HG03342 (cell line): ENCODE measurements around the gene TRIM43B.
"Not testable (repeated sequence)": the region's sequence is repeated elsewhere in the genome, so short reads cannot be mapped to it uniquely, and the experiment has no call there.

Source experiments
- ATAC-seq: cut with Tn5 transposase; IDR thresholded peaks from one replicate; pipeline ENCODE4 v1.9.1; 2021; ENCODE audit warnings: mild to moderate bottlenecking, moderate library complexity; ENCODE audit not compliant: unreplicated experiment

The TRIM43B gene

DNA sequence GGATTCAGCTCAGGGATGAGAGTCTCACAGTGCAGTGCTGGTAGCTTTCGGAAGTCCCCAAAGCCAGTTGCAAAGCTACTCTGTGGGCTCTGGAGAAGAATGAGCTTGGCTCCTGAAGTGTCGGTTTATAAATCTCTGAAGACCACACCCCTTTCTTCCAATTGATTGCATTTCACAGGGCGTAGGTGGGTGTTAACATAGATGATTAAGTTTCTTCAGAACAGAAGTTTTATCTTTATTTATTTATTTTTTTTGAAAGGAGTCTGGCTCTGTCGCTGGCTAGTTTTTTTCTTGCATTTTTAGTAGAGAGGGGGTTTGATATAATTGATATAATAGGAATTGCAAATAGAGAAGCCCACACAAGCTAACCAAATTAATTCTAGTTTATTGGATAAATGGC lies at the start of gene TRIM43B:
Gene TRIM43B (minus strand): TSS at position 101 of the 400 bp plus-strand sequence. CDS start 2,040 bp downstream, outside the sequence.
- ATAC-seq: not testable (repeated sequence)

DNA sequence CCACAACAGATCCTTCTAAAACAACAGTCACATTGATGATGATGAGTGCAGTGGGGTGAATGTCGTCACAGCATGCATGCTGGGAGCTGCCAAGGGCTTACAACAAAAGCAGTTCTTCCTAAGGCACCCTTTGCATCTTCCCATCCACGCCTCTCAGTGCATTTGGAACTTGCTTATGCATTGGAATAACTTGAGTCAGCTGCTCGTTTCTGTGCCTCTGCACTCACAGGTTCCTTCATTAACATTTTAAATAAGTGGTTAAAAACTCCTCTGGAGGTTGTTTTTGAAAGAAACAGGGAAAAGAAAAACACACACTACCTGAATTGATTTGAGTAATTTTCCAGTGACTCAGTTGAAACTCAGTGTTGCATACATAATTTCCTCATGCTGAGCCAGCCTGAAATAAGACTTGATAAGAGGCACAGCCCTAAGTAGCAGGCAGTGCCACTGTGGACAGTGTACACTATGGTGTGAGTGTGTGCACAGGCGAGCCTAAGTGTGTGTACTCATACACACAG lies 46.8 kb upstream of the TRIM43B start:
- no peak for ATAC-seq

DNA sequence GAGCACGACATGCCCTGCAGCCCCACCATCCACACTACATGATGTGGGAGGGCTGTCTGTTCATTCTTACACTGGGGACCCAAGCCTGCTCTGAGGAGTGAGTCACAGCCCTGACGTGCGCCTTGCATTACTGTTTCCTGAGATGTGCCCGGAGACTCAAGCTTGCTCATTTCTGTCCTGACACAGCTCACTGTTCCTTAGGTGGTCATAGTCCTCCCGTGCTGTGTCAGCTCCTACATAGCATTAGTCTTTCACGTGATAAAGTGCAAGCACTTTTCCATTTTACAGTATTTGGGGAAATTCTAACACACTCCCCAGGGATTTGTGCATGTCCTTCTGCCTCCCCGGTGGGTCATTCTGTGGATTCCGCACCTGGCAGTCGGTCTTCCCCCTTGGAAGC lies 46.2 kb upstream of the TRIM43B start:
- peak; percentile 77 for ATAC-seq

DNA sequence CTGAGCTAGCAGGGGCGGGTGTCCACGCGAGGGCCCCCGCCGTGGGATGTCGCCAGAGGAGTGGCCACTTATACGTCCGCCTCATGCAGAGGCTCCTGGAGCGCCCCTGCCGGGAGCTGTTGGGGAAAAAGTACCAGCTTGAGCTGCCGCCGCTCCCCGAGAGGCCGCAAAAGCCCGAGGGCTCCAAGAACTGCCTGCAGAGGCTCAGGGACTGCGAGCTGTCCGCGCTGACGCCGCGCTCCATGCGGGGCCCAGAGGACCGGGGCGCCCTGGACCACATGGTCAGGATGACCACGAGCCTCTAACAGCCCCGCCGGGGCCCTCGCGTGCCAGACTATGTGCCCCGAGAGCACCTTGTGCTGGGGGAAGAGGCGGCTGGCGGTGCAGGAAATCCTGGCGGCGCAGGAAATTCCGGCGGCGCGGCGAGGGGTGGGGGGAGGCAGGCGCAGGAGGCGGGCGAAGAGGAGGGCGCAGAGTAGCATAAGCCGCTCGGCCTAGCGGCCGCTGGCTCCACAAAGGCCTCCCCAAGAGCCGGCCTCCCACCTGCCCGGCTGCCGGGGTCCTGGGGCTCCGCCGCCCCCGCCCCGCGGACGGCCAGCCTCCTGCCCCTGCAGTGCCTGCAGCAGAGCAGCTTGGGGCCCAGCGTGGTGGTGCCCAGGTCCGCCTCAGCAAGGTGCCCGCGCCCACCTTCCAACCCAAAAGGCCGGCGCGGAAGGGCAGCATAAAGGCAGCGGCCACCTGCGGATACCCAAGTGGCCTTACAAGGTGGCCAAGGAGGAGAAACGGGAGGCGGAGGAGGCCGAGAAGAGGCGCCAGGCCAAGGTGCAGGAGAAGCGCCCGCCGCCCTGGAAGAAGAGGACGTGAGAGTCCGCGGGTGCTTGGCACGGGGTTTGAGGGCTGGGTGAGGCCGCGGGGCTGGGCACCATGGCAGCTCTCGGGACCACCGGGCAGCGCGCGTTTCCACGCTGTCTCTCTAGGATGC lies 42.1 kb upstream of the TRIM43B start:
- peak; percentile 43 for ATAC-seq

DNA sequence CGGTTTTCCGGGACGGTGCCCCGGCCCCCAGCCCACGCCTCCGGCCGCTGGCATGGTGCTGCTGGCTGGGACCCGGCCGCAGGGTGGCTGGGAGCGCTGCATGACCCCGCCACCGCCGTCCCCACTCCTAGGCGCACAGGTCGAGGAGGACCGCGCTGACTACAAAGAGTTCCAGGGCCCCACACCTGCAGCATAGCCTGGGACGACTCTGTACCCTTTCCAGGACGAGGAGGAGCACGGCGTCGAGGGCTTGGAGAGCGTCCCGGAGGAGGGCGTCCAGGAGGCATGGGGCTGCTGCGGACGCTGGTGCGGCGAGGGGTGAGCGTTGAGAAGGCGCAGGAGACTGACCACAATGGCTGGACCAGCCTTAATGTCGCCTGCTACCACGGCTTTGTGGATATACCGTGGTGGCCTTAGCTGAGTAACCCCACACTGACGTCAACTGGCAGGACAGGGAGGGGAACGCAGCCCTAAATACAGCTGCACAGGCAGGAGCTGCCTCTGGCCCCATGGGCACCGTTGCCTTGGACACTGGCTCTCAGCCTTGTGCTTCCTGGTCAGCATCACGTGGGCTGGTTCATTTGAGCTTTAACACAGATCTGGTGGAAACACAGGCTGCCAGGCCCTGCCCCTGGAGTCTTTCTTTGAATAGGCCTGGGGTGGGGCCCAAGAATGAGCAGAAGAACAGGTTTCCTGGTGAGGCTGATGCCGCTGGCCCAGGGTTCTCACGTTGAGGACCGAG lies 40.9 kb upstream of the TRIM43B start:
- ATAC-seq: no peak

DNA sequence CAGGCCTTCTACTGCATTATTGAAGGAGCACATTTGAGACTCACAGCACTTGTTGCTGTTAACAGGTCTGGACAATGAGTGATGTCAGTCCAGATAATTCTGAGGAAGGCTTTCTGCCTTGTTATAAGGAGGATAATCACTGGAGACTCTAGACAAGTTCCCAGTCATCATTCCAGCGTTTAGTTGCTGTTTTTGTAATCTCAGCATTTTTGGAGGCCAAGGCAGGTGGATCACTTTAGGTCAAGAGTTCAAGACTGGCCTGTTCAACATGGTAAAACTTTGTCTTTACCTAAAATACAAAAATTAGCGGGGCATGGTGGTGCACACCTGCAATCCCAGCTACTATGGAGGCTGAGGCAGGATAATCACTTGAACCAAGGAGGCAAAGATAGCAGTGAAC lies 39.6 kb upstream of the TRIM43B start:
- no peak for ATAC-seq

DNA sequence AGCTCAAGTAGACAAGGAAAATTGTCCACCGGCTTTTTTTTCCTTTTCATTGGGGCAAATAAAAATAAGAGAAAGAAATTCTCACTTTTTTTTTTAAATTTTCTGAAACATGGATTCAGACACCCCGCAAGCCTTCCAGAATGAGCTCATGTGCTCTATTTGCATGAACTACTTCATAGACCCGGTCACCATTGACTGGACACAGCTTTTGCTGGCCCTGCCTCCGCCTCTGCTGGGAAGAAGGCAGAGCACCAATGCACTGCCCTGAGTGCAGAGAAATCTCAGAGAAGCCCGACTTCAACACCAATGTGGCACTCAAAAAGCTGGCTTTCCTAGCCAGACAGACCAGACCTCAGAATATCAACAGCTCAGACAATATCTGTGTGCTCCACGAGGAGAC lies 30.2 kb upstream of the TRIM43B start:
- no peak for ATAC-seq

DNA sequence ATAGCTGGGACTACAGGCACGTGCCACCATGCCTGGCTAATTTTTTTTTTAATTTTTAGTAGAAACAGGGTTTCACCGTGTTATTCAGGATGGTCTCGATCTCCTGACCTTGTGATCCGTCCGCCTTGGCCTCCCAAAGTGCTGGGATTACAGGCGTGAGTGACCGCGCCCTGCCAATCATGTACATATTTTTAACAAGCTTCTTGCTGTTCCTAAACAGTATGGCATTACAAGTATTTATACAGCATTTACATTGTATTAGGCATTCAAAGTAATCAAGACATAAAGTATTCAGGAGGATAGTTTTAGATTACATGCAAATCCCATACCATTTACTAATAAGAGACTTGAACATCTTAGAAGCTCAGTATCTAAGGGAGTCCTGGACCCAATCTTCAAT lies 29.7 kb upstream of the TRIM43B start:
- not testable (repeated sequence) for ATAC-seq

DNA sequence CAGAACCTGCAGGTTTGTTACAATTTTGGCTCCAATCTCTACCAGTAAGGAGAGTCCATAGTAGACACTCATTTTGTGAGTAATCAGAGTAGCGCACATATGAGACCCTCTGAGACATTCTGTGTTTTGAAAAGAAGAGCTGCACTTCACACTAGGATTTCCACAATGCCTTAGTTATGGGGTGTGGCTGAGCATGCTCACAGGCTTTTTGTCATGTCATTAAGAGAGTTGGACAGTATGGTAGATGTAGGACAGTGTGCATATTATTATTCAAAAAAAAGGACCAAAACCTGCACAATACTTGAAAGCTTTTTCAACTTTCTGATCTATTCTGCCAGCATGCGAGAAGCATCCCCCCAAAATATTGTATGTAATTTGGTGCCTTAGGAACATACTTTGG lies 24.9 kb upstream of the TRIM43B start:
- no peak for ATAC-seq

DNA sequence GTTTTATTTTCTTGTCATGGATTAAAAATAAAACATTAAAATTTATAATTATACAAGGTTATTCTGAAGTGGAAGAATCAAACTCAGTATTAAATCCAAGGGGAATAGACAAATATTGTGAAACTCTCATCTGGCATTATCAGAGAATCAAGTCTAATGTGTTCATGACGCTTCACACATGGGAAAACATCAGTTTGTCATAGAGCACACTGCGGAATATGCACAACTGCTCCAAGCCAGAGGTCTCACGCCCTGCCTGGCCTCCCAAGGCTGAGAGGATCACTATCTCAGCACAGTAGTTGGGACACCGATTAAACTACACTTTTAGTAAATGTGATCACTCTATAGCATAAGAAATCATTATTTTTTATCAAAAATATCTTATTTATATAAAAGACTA lies 20.7 kb upstream of the TRIM43B start:
- ATAC-seq: no peak

DNA sequence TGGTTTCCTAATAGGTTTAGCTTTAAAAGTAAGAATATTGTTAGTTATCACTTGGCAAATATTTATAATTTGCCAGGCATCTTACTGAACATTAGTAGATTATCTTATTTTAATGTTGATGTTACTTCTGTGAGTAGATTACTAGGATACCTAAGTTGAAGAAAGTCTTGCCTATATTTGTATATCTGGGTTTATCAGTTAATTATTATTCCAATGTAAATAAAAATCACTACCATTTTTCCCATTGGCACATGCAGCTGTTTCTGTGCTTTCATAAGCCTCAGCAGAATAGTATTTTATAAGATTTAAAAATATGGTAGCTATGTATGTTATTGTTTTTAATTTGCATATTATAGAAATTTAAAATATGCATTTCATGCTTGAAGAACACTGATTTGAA lies 16.3 kb upstream of the TRIM43B start:
- no peak for ATAC-seq

DNA sequence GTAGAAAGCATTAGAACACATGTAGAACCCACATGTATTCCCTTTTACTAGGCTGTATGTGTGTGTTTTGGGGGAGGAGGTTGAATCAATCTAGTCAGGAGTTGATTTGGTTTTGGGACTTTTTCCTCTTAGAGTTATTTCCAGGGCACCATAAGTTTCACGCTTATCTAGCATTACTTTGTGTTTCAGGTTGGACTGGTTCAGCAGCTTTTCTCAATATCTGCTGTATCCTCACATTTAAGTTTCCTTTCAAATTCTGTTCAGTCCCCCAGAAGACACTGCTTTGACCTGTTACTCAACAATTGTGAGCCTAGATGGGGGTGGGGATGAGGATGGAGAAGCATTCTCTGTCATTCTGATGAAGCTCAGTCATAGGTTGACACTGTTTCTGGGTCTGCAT lies 7.5 kb upstream of the TRIM43B start:
- not testable (repeated sequence) for ATAC-seq

DNA sequence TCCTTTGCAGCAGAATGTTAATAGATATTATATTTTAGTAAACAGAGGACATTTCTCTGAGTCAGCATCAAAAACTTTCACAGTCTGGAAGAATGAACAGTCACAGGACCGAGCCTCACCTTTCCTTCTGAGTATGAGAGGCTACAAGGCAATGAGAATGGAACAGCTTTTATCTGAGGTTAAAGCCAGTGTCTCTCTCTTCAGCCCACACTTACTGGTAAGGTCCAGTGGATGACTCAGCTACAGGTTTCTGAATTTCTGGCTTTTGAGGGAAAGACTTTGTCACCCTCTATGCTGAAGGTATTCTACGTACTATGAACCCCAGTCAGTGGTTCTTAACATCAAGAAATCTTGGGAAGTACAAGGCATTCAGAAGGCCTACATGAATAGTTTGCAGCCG lies 9.5 kb downstream of the TRIM43B start:
- ATAC-seq: not testable (repeated sequence)

DNA sequence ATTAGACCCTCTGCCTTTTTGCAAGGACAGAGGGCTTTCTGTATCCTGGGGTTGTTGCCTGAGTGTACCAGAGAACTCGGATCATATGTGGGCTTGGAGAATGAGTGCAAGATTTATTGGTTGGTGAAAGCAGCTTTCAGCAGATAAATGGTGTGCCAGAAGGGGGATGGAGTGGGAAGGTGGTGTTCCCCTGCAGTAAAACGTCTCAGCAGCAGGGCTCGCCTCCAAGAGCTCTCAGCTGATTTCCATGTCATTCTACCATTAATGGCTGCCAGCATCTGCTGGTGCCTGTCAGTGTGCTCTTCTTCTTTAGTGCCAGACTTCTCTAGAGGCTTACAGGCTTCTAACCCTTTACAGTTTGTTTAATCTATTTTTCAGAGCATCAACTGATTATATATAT lies 16.6 kb downstream of the TRIM43B start:
- not testable (repeated sequence) for ATAC-seq

DNA sequence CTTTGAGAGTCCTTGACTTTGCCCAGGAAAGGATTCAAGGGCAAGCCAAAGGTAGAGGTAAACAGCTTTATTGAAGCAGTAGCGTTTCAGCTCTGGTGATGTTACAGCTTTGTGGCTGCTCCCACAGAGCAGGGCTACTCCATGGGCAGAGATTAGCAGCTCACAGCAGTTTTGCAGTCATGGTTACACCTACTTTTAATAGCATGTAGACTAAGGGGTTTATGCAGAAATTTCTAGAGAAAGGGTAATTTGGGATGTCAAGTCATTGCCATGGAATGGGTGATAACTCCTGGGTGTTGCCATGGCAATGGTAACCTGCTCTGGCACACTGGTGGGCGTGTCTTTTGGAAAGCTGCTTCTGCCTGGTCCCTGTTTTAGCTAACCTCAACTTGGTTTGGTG lies 18.0 kb downstream of the TRIM43B start:
- not testable (repeated sequence) for ATAC-seq

DNA sequence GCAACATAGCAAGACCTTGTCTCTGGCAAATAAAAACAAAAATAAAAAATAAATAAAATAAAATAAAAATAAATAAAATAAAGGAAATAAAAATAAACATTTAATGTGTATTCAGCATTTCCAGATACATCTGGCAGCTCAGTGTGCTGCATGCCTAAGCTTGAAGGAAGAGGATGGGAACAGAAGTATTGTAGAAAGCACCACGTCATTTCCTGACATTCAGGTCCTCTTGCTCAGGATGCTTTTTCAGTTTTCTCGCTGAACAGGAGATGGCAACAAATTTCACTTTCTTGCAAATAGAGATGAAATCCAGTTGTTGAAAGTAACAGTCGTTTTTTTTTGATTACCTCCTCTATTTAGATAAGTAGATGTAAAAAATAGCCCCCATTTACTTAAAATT lies 21.3 kb downstream of the TRIM43B start:
- not testable (repeated sequence) for ATAC-seq

DNA sequence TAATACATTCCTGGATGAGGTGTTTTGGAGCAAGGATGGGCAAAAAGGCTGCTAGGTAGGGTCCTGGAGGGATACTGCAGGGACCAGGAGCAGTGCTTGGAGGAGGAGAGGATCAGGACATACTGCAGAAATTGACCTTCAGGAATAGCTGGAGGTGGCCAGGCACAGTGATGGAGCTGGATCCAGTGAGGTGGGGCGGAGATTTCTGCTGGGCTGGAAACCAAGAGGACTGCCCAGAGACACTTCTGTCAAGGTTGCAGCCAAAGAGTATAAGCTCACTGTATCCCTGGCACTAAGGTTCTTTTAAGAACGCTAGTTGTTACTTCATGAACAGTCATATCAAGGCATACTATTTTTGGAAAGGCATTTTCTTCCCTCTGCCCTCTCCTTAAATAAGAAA lies 39.2 kb downstream of the TRIM43B start:
- not testable (repeated sequence) for ATAC-seq

DNA sequence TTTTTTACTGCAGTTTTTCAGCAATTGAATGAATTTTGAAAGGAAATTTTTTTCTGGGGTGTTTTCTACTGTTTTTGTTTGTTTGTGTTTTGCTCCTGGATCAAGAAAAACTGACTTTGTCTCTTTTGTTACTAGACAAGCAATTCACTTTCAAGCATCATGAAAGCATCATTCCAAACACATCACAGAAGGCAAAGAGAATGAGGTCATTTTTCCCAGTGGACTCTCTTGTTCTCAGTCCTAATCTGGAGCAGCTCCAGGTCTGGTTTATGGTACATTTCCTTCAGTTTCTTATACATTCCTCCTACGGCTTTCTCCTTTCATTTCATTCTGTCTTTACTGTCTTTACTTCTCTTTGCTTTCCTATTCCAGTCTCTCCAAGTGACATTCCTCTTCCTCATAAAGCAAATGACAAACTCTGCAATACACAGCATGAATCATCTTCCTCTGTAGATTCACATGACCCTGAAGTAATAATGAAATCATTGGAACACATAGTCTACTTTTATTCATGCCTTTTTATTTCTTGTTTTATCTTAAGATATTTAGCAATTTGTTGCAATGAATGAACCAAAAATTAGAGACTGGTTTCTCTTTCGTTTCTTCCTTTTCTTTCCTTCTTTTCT lies 42.0 kb downstream of the TRIM43B start:
- not testable (repeated sequence) for ATAC-seq

DNA sequence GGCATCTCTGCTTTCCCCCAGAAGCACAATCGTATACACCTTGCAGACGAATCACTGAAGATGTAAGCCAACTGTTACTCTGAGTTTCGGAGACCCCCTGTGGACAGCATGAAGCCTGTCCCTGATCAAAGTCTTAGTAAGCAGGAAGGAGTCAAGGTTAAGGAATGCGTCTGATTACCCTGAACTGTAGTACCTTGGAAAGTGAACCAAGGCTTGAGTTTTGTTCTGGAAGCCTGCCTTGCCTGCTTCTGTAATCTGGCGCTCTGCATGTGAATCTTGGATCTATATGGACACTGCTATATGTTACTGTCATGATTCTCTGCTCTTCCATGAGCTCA lies 48.7 kb downstream of the TRIM43B start:
- ATAC-seq: not testable (repeated sequence)

DNA sequence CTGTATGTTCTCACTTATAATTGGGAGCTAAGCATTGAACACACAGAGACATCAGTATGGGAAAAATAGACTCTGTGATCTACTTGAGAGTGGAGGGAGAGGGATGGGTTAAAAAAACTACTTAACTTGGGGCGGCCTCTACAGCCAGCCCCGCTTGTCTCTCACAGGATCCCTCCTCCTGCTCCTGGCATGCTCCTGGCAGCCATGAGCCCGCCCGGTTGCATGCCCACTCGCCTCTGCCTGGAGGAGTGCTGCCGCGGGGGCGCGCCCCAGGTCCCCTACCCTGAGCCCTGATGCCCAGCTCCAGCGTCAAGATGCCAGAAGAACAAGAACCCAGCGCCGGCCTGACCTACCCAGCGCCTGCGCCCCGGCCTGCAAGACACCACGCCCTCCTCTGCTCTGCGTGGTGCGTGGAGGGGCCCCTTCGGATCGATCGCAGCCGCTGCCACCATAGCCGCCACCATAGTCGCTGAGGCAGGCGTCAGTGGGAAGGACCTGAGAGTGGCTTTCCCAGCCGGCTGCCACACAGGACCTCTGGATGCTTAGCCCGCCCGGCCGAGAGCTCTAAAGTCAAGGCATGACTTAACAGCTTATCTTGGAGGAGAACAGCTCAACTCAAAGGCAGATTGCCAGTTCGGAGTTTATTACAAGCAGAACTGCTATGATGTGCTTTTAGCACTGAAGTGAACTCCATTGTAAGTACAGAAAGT lies 49.2 kb downstream of the TRIM43B start:
- not testable (repeated sequence) for ATAC-seq
